Stimulated activated CD8-positive, alpha-beta memory T cell treated with anti-CD3 and anti-CD28 coated beads, Interleukin-4, amount 100 ng/mL, for 48 hours (primary cell): Measurements from ENCODE around the gene MAPT.
"Not testable (repeated sequence)": the region's sequence is repeated elsewhere in the genome, so short reads cannot be mapped to it uniquely, and the experiment has no call there.

Source experiments
- DNase-seq: peaks from one replicate; pipeline ENCODE4 v3.0.0-alpha.2; 2020

The MAPT gene

GRCh38 chr17:45894022-45894784 is at the start of gene MAPT:
Gene MAPT, plus strand, starts transcription at chr17:45894554. Its CDS starts 67,784 bp downstream, at chr17:45962338.
- DNase-seq, result peak; percentile 87

- DNase-seq, result no peak
Measured at GRCh38 chr17:45844695-45845375, 49.5 kb upstream of the MAPT start, which contains the start of gene SPPL2C. Gene SPPL2C, plus strand, starts transcription at chr17:45844881. Its CDS starts 26 bp downstream, at chr17:45844907.

GRCh38 chr17:45845376-45846185 is 48.8 kb upstream of the MAPT start:
- DNase-seq, result no peak

- DNase-seq, result no peak
Measured at GRCh38 chr17:45846223-45846622, 48.1 kb upstream of the MAPT start.

GRCh38 chr17:45846646-45847045 is 47.7 kb upstream of the MAPT start:
- DNase-seq, result no peak

GRCh38 chr17:45847101-45847500 is 47.3 kb upstream of the MAPT start:
- no peak for DNase-seq

- DNase-seq, result no peak
Measured at GRCh38 chr17:45847747-45848146, 46.6 kb upstream of the MAPT start.

- DNase-seq, result no peak
Measured at GRCh38 chr17:45848405-45848804, 45.9 kb upstream of the MAPT start.

GRCh38 chr17:45848868-45849535 is 45.4 kb upstream of the MAPT start:
- no peak for DNase-seq

- no peak for DNase-seq
Measured at GRCh38 chr17:45849536-45849990, 44.8 kb upstream of the MAPT start.

- no peak for DNase-seq
Measured at GRCh38 chr17:45850011-45850410, 44.3 kb upstream of the MAPT start.

GRCh38 chr17:45850468-45850867 is 43.9 kb upstream of the MAPT start:
- DNase-seq, result no peak

- no peak for DNase-seq
Measured at GRCh38 chr17:45851022-45851421, 43.3 kb upstream of the MAPT start.

- DNase-seq, result no peak
Measured at GRCh38 chr17:45851464-45851863, 42.9 kb upstream of the MAPT start.

GRCh38 chr17:45851873-45852272 is 42.5 kb upstream of the MAPT start:
- no peak for DNase-seq

GRCh38 chr17:45852535-45853297 is 41.6 kb upstream of the MAPT start:
- peak; percentile 81 for DNase-seq

- no peak for DNase-seq
Measured at GRCh38 chr17:45854209-45854608, 40.1 kb upstream of the MAPT start.

GRCh38 chr17:45855691-45856336 is 38.5 kb upstream of the MAPT start:
- DNase-seq, result no peak

- no peak for DNase-seq
Measured at GRCh38 chr17:45857977-45858708, 36.2 kb upstream of the MAPT start.

- DNase-seq, result no peak
Measured at GRCh38 chr17:45861165-45861564, 33.2 kb upstream of the MAPT start.

- DNase-seq, result not testable (repeated sequence)
Measured at GRCh38 chr17:45862127-45862526, 32.2 kb upstream of the MAPT start.
